ENCODE measurements around the gene RABGAP1.

The RABGAP1 gene

DNA sequence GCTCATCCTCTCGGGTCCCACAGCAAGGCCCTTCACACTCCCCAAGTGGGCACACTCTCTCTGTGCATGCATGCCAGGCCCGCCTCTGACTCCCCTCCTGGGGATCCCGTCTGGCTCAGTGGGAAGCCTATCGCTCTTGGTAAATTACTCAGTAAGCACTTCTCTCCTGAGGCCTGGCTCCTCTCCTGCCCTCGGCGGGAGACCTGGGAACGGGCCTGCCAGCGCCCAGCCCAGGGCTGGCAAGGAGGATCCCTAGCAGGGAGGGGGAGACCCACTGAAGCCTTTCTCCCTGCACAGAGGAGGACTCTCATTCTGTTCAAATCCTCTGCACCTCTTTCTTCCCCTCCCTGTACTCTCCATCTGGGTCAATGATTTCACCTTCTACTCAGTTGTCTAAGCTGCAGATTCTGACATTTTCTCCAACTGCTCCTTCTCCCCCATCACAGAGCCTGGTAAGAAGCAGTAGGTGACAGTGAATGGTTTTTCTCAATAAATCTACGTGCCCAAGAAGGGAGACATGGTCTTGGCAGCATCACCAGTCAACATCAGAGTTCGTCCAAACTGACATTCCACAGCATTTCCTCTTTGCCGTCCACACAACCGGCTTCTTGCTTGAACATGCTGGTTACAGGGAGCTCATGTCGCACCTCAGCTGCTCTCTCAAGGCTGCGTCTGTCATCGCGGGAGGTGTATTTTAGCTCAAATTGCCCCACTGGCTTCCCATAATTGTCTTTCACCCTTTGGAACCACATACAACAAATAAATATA is 174.5 kb downstream of the RABGAP1 start:
- no peak for DNase-seq

- DNase-seq = no peak
Observed at GRCh38 chr9:123116036-123116435, 175.2 kb downstream of the RABGAP1 start.

GRCh38 chr9:123119566-123119965 is 178.7 kb downstream of the RABGAP1 start:
- no peak for DNase-seq

- DNase-seq = no peak
Observed at GRCh38 chr9:123120131-123120530, 179.3 kb downstream of the RABGAP1 start.

GRCh38 chr9:123120953-123121352 is 180.1 kb downstream of the RABGAP1 start:
- DNase-seq = no peak

GRCh38 chr9:123121457-123121856 is 180.6 kb downstream of the RABGAP1 start:
- DNase-seq = no peak

- DNase-seq = no peak
Observed at GRCh38 chr9:123127512-123128075, 186.8 kb downstream of the RABGAP1 start.

DNA sequence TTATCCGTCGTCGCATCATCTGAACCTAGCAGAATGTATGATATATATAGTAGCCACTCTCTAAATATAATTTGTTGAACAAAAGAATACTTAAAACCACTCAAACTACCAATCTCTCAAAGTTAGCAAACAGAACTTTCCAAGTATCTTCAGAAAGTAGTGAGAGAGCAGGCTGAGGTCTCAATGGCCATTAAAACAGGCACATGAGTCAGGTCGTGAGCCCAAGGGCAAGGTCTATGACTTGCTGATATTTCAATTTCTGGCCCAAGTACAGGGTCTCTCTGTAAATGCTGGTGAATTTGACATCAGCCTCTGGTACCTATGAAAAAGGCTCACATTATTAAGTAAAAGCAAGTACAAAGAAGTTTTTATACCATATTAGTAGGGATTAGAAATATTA is 187.8 kb downstream of the RABGAP1 start:
- DNase-seq = no peak

DNA sequence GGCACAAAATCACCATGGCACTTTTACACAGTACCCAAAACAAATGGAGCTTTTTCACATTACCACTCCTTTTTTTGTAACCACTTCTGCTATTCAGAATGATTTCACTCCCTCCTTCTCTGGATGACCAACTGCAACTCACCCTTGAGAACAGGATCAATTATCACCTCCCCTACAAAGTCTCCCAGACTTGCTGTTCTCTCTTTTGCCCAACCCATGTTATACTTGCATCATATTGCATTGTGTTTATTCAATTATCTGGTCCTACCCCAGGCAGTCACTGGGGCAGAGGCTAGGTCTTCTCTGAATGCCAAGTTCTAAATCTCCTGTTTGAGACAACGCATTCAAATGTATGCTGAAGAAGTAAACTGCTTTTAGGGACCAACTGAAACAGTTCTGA is 188.6 kb downstream of the RABGAP1 start:
- no peak for DNase-seq

GRCh38 chr9:123131258-123131657 is 190.4 kb downstream of the RABGAP1 start:
- DNase-seq = no peak

- no peak for DNase-seq
Observed at GRCh38 chr9:123131993-123132392, 191.2 kb downstream of the RABGAP1 start.

GRCh38 chr9:123132696-123133095 is 191.9 kb downstream of the RABGAP1 start:
- no peak for DNase-seq

GRCh38 chr9:123135430-123135829 is 194.6 kb downstream of the RABGAP1 start:
- DNase-seq = no peak

DNA sequence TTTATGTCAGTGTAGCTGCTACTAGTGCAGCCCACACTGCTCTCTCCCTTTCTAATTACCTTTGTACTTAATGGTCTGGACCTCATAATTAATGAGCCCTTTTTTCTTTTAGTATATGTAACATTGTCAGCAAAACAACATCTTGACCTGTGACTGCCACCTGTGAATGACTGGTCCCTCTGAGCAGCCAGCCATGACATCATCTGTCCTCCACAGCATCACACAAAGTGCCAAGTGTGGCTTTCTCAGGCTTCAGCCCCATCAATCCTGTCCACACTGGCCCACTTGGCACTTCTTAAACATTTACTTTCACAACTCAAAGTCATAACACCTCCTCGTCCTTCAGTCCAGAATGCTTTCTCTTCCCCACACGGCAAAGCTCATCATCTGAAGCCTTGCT is 197.3 kb downstream of the RABGAP1 start:
- DNase-seq = no peak

DNA sequence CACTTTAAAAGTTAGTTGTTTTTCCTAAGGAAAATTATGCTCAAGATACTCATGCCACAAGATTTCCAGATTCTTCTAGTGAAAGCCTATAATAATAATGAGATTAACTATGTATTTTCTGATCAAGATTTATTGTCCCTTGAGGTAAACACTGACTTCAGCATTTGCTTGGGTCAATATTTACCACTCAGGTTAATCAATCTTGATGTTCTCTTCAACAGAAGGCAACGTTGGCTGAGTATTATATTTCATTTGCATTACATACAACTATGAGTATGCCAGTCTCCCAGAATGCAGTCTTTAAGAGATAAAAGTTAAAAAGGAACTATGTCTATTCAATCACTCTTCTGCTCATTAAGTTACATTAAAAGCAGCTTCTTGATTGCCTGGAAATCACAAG is 208.2 kb downstream of the RABGAP1 start:
- DNase-seq = no peak

DNA sequence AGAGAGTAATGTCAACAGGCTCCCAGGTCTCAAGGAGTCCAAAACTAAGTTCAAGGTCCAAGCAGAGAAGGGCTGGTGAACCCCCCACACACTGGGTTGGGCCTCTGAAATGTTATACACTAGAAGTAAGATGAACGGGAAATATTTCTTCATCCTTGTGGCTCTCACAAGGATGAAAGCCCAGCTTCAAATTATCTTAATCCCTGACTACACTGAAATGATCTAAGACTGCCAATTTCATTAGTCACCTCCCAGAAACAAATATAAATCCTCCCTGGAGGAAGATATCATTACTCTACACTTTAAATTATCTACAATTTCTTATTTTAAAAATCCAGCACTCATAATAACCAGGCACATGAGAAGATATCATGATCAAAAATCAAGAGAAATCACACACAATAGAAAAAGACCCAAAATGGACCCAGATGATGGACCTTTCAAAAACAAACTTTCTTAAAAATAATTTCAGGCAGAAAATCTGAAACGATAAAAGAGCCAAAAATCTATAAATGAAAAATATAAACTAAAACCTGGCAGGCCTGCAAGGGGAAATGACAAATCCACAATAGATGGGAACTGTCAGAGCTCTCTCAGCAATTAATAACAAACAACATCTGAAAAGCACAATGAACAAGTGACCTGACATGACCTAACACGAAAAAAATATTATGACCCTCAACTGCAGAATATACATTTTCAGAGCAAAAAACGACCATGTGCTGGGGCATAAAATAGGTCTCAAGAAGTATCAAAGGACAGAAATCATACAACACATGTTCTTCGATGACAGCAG is 210.1 kb downstream of the RABGAP1 start:
- no peak for DNase-seq

Measured in CD4-positive, alpha-beta T cell treated with Interleukin-21 for 1 hour (primary cell).